GM12878 (cell line): ENCODE data around the gene TMEM121B. TPM values are rescaled to one million over a fixed set of nuclear protein-coding genes. Genes with fewer than 3 reads are reported as not detected.

Source experiments
- ATAC-seq: fragments of 200-7000 bp; cut with Tn5 transposase; 3 replicates; pipeline ENCODE4 v1.9.1; 2020; ENCODE audit warnings: mild to moderate bottlenecking, moderate library complexity
- BruUV-seq: library from RNA; stranded (reverse); fragments of 400-500 nt; replicated peaks from 2 replicates; lab custom pipeline; 2021; lab: Mats Ljungman, UMichigan
- CTCF ChIA-PET: fragments of 300-600 bp; sonication (Branson Sonifier 250); formaldehyde crosslinking; extraction: SDS; loops from one replicate; lab custom pipeline; 2021; ENCODE audit warnings: inconsistent platforms; lab: Yijun Ruan, JAX
- POLR2A ChIA-PET: fragments of 350-600 bp; formaldehyde crosslinking; extraction: SDS; loops from one replicate; lab custom pipeline; 2021; ENCODE audit warnings: inconsistent platforms; lab: Charles Lee
- RAD21 ChIA-PET: fragments of 300-600 bp; sonication (Branson Sonifier 250); formaldehyde crosslinking; loops from one replicate; lab custom pipeline; 2023; ENCODE audit warnings: antibody characterized with exemption; ENCODE audit not compliant: unreplicated experiment; lab: Charles Lee
- SMC1A ChIA-PET: fragments of 300-600 bp; sonication (Branson Sonifier 250); formaldehyde crosslinking; loops from one replicate; lab custom pipeline; 2023; ENCODE audit not compliant: unreplicated experiment, uncharacterized antibody; lab: Charles Lee
- DNase-seq: peaks from one replicate; pipeline ENCODE4 v3.0.0-alpha.2; 2011; ENCODE audit warnings: low read depth, low spot score
- FAIRE-seq: peaks from 3 replicates; lab custom pipeline; 2011; peaks lifted over from hg19 to GRCh38; lab: Jason Lieb, UNC
- H2AFZ ChIP-seq: 2 replicates; pipeline ENCODE4 v1.6.0; 2011; ENCODE audit warnings: low read depth, low read length, control low read depth; ENCODE audit not compliant: control insufficient read depth
- H3K27ac ChIP-seq: 2 replicates; pipeline ENCODE4 v1.5.1; 2011; ENCODE audit warnings: control low read depth; ENCODE audit not compliant: control insufficient read depth, insufficient read depth
- H3K27me3 ChIP-seq, 2 experiments: replicated peaks in 1 of 2; 2 replicates each; pipeline versions ENCODE4 v1.6.0 to v1.6.1; 2011; ENCODE audit warnings: low read length in 1 of 2; ENCODE audit not compliant: control insufficient read depth in 2 of 2, insufficient read depth in 2 of 2
- H3K36me3 ChIP-seq, 2 experiments: 2 replicates each; pipeline ENCODE4 v1.5.1; 2011; ENCODE audit warnings: low read length in 1 of 2; ENCODE audit not compliant: control insufficient read depth in 2 of 2, insufficient read depth in 2 of 2
- H3K4me1 ChIP-seq: 2 replicates; pipeline ENCODE4 v1.6.1; 2011; ENCODE audit warnings: mild to moderate bottlenecking, low read length, moderate library complexity, mixed read lengths; ENCODE audit not compliant: control insufficient read depth, insufficient read depth
- H3K4me2 ChIP-seq: 2 replicates; pipeline ENCODE4 v1.6.0; 2011; ENCODE audit warnings: control low read depth; ENCODE audit not compliant: control insufficient read depth, insufficient read depth
- H3K4me3 ChIP-seq: fragments of 200-600 bp; sonication (generic); 2 replicates; pipeline ENCODE4 v1.5.1; 2016
- H3K79me2 ChIP-seq: 2 replicates; pipeline ENCODE4 v1.6.0; 2011; ENCODE audit warnings: low read length; ENCODE audit not compliant: control insufficient read depth, insufficient read depth
- H3K9ac ChIP-seq: 2 replicates; pipeline ENCODE4 v1.8.0; 2011; ENCODE audit warnings: low read length, control low read depth, mixed read lengths; ENCODE audit not compliant: control insufficient read depth, insufficient read depth
- H3K9me3 ChIP-seq: replicated peaks from 3 replicates; pipeline ENCODE4 v1.5.1; 2011; ENCODE audit warnings: mild to moderate bottlenecking, low read length; ENCODE audit not compliant: control insufficient read depth, insufficient read depth
- H4K20me1 ChIP-seq: 2 replicates; pipeline ENCODE4 v1.6.0; 2011; ENCODE audit not compliant: control insufficient read depth, insufficient read depth
- E4F1 ChIP-seq: fragments of 450-650 bp; IDR thresholded peaks from 2 replicates; pipeline ENCODE4 v1.6.1; 2018; ENCODE audit warnings: borderline replicate concordance, mild to moderate bottlenecking; ENCODE audit not compliant: partially characterized antibody
- SREBF2 ChIP-seq: IDR thresholded peaks from 2 replicates; pipeline ENCODE4 v1.6.1; 2012; ENCODE audit warnings: mild to moderate bottlenecking, low read length
- TBL1XR1 ChIP-seq: IDR thresholded peaks from 2 replicates; pipeline ENCODE4 v1.6.1; 2012; ENCODE audit warnings: low read depth, low read length, improper control_type of control experiment
- ZSCAN29 ChIP-seq: fragments of 450-650 bp; IDR thresholded peaks from 2 replicates; pipeline ENCODE4 v1.6.1; 2017; ENCODE audit warnings: mild to moderate bottlenecking, moderate library complexity
- WGBS: methylation state at CpG from one replicate; pipeline ENCODE4 v1.1.6; 2016; ENCODE audit warnings: low lambda C conversion rate; ENCODE audit not compliant: insufficient replicate concordance, insufficient coverage; ENCODE audit errors: missing lambda C conversion rate; 5-methylcytosine and 5-hydroxymethylcytosine counted together
- in situ Hi-C: fragments of 300-500 bp; cut with MboI; formaldehyde crosslinking; loops from 9 replicates; pipeline ENCODE4 v1.14.3; 2018; ENCODE audit warnings: mixed read lengths
- intact Hi-C: fragments of 100-400 bp; cut with micrococcal nuclease; formaldehyde crosslinking; loops from one replicate; pipeline ENCODE4 v1.14.2; 2022; ENCODE audit not compliant: unreplicated experiment
- polyA plus RNA-seq, 11 experiments: library from polyadenylated mRNA; depleted of rRNA in 4 of 11; unstranded in 6 of 11; stranded (reverse) in 5 of 11; fragments of >200 nt; fragmentation: Nextera tagmentation in 4 of 11; fragmentation: Illumina TruSeq in 1 of 11; extraction: Ambion mirVana in 4 of 11; extraction: Trizol in 1 of 11; gene quantifications; 1 replicate in 1 of 11; 2 replicates in 10 of 11; pipeline versions ENCODE4 v1.2.1 to v1.2.3, GENCODE V29; 2011 to 2016; ENCODE audit warnings: inconsistent platforms in 2 of 11, missing spikeins in 2 of 11, low read depth in 1 of 11
- total RNA-seq, 4 experiments: library from RNA; depleted of rRNA in 3 of 4; stranded (reverse); fragments of >200 nt in 3 of 4; fragmentation: Illumina TruSeq in 1 of 4; extraction: Trizol in 1 of 4; gene quantifications; 2 replicates each; pipeline versions ENCODE4 v1.2.1 to v1.2.3, GENCODE V29; 2013 to 2021

Gene TMEM121B
- total and polyA plus RNA-seq, 10 of the 15 experiments (the other 5 are each of a cell fraction or from before 2014, with no cell fraction given), result 0.02 to 0.10 (median 0.06) TPM; not detected in 5

- no peak overlapping the region for H3K4me2 ChIP-seq
- H3K9ac ChIP-seq, result no peak overlapping the region
- SMC1A ChIA-PET, result no interaction called here
- no peak overlapping the region for H3K4me3 ChIP-seq
- intact Hi-C loops, result no loop called here
- no peak overlapping the region for H2AFZ ChIP-seq
- BruUV-seq, result no TSS peak
- POLR2A ChIA-PET, result interaction anchor here (0.6 kb wide), 1 partner anchor 196 kb away, joined by 3 read pairs; no protein-coding TSS in a partner anchor
- H3K9me3 ChIP-seq, result no peaks in the 10 kb centered on the region
- H3K36me3 ChIP-seq, result peaks cover 6 to 14% of the 10 kb centered on the region in 2 experiments; a peak in 3 of 4 replicates
- H4K20me1 ChIP-seq, result no peaks in the 10 kb centered on the region
- no peak overlapping the region for H3K27ac ChIP-seq
- no peaks in the 10 kb centered on the region for H3K27me3 ChIP-seq
- RAD21 ChIA-PET, result no interaction called here
- H3K4me1 ChIP-seq, result no peaks in the 10 kb centered on the region
- ATAC-seq (no peak), FAIRE-seq (no peak), DNase-seq (no peak)
- TF ChIP-seq ZSCAN29 (no peak), E4F1 (no peak), SREBF2 (no peak), TBL1XR1 (no peak)
- CTCF ChIA-PET, result no interaction called here
- no peaks in the 10 kb centered on the region for H3K79me2 ChIP-seq
- 95% methylated on average over 10 of the region's 13 CpGs for WGBS
- in situ Hi-C loops, result no loop called here
Observed at GRCh38 chr22:17110791-17111550, 10.2 kb downstream of the TMEM121B start.
